NCI-H128 (cell line): ENCODE measurements around the gene C8G.

ENCODE experiments used
- DNase-seq: peaks from one replicate; lab custom pipeline; 2025; ENCODE audit not compliant: unreplicated experiment; lab: John Stamatoyannopoulos, UW

Gene C8G

GRCh38 chr9:136920069-136920468, 25.0 kb upstream of the C8G start:
- no peak for DNase-seq

GRCh38 chr9:136920734-136921231, 24.3 kb upstream of the C8G start:
- DNase-seq: no peak

- no peak for DNase-seq
These were observed 23.7 kb upstream of the C8G start for GRCh38 chr9:136921307-136921706.

- DNase-seq: no peak
These were observed 23.3 kb upstream of the C8G start for GRCh38 chr9:136921718-136922117.

GRCh38 chr9:136922540-136922939, 22.5 kb upstream of the C8G start:
- no peak for DNase-seq

GRCh38 chr9:136923881-136924280, 21.2 kb upstream of the C8G start:
- DNase-seq: no peak

GRCh38 chr9:136925414-136926153, 19.5 kb upstream of the C8G start:
- no peak for DNase-seq

- no peak for DNase-seq
These were observed 18.8 kb upstream of the C8G start for GRCh38 chr9:136926154-136926704.

- DNase-seq: no peak
These were observed 18.3 kb upstream of the C8G start for GRCh38 chr9:136926749-136927148.

- no peak for DNase-seq
These were observed 17.4 kb upstream of the C8G start for GRCh38 chr9:136927343-136928271.

GRCh38 chr9:136928591-136928990, 16.5 kb upstream of the C8G start:
- DNase-seq: no peak

- no peak for DNase-seq
These were observed 15.0 kb upstream of the C8G start for GRCh38 chr9:136930014-136930413.

GRCh38 chr9:136931611-136932130, 13.4 kb upstream of the C8G start:
- no peak for DNase-seq

GRCh38 chr9:136934277-136934676, 10.8 kb upstream of the C8G start:
- DNase-seq: no peak

GRCh38 chr9:136935651-136936050, 9.4 kb upstream of the C8G start:
- DNase-seq: no peak

GRCh38 chr9:136936645-136937170, 8.3 kb upstream of the C8G start:
- no peak for DNase-seq

GRCh38 chr9:136937186-136938001, 7.6 kb upstream of the C8G start:
- DNase-seq: no peak

GRCh38 chr9:136939431-136939995, 5.5 kb upstream of the C8G start:
- DNase-seq: no peak

GRCh38 chr9:136939996-136940525, 5.0 kb upstream of the C8G start:
- DNase-seq: no peak
